Natural killer cell (primary cell): ENCODE data around the gene UTS2R. TPM values are rescaled to one million over a fixed set of nuclear protein-coding genes. Genes with fewer than 3 reads are reported as not detected.

Experiments used
- ATAC-seq, 3 donors: fragments of 150-1000 bp in 2 of 3; fragments of 200-7000 bp in 1 of 3; cut with Tn5 transposase; 1 replicate in 1 of 3; 2 replicates in 2 of 3; pipeline ENCODE4 v1.10.0; 2021; ENCODE audit warnings: mild to moderate bottlenecking in 2 of 3, moderate library complexity in 2 of 3
- DNase-seq, 2 donors: peaks; one replicate each; pipeline versions ENCODE4 v3.0.0 to v3.0.0-alpha.2; 2013 to 2021; ENCODE audit warnings: mixed read lengths in 1 of 2
- H3K27ac ChIP-seq: one replicate; pipeline ENCODE4 v1.5.1; 2013; ENCODE audit warnings: mild to moderate bottlenecking, low read length
- H3K27me3 ChIP-seq: one replicate; pipeline ENCODE4 v1.6.1; 2013; ENCODE audit warnings: low read length; ENCODE audit not compliant: control insufficient read depth, insufficient read depth
- H3K36me3 ChIP-seq: one replicate; pipeline ENCODE4 v1.6.1; 2013; ENCODE audit warnings: low read length; ENCODE audit not compliant: control insufficient read depth, insufficient read depth
- H3K4me1 ChIP-seq: one replicate; pipeline ENCODE4 v1.6.1; 2013; ENCODE audit warnings: low read length; ENCODE audit not compliant: control insufficient read depth, insufficient read depth
- H3K4me3 ChIP-seq: one replicate; pipeline ENCODE4 v1.5.1; 2013; ENCODE audit warnings: low read length
- H3K9me3 ChIP-seq: one replicate; pipeline ENCODE4 v1.6.1; 2013; ENCODE audit warnings: low read length; ENCODE audit not compliant: control insufficient read depth, insufficient read depth
- H3K27ac Mint-ChIP-seq, 2 donors: one replicate each; pipeline ENCODE4 v1.8.0; 2022; ENCODE audit warnings: mild to moderate bottlenecking in 2 of 2, mixed read lengths in 2 of 2, moderate library complexity in 1 of 2
- H3K27me3 Mint-ChIP-seq, 2 donors: one replicate each; pipeline ENCODE4 v1.8.0; 2022; ENCODE audit warnings: low read depth in 2 of 2, mixed read lengths in 2 of 2
- H3K36me3 Mint-ChIP-seq: one replicate; pipeline ENCODE4 v1.8.0; 2022; ENCODE audit warnings: mixed read lengths
- H3K4me1 Mint-ChIP-seq, 2 donors: one replicate each; pipeline ENCODE4 v1.8.0; 2022; ENCODE audit warnings: mixed read lengths in 2 of 2
- H3K4me3 Mint-ChIP-seq: one replicate; pipeline ENCODE4 v1.8.0; 2022; ENCODE audit warnings: mild to moderate bottlenecking, moderate library complexity, mixed read lengths
- H3K9me3 Mint-ChIP-seq, 2 donors: one replicate each; pipeline ENCODE4 v1.8.0; 2022; ENCODE audit warnings: mixed read lengths in 2 of 2
- CTCF ChIP-seq: fragments of 200-600 bp; IDR thresholded peaks from one replicate; pipeline ENCODE4 v1.8.0; 2022; ENCODE audit warnings: antibody characterized with exemption
- WGBS: methylation state at CpG from one replicate; pipeline ENCODE4 v1.1.7; 2013; ENCODE audit warnings: missing lambda C conversion rate; ENCODE audit not compliant: insufficient coverage; 5-methylcytosine and 5-hydroxymethylcytosine counted together
- intact Hi-C: fragments of 100-400 bp; cut with micrococcal nuclease; formaldehyde crosslinking; loops from one replicate; pipeline ENCODE4 v1.14.2; 2022
- total RNA-seq, 4 donors: library from RNA; stranded (reverse); fragments of 120-200 nt in 1 of 4; gene quantifications; one replicate each; pipeline versions ENCODE4 v1.2.3 to v1.2.4, GENCODE V29; 2013 to 2022

UTS2R gene
- total RNA-seq, 3 donors from 2014 or later (not counting 1 experiment from before 2014, with no cell fraction given) = 0.28 TPM; not detected in 2

- H3K9me3 Mint-ChIP-seq = no peaks in the 10 kb centered on the region
- H3K4me3 Mint-ChIP-seq = no peak overlapping the region
- no peaks in the 10 kb centered on the region for H3K27me3 Mint-ChIP-seq
- Histone ChIP-seq H3K27ac (no peak overlapping the region), H3K4me3 (no peak overlapping the region), H3K4me1 (peaks cover 3% of the 10 kb centered on the region), H3K9me3 (no peaks in the 10 kb centered on the region), H3K27me3 (no peaks in the 10 kb centered on the region), H3K36me3 (no peaks in the 10 kb centered on the region)
- H3K27ac Mint-ChIP-seq = no peak overlapping the region
- no peaks in the 10 kb centered on the region for H3K36me3 Mint-ChIP-seq
- WGBS = 90% methylated on average over 15 of the region's 15 CpGs
- no peak for DNase-seq
- no peak for ATAC-seq
- TF ChIP-seq CTCF = no peak
- intact Hi-C loops = no loop called here
- H3K4me1 Mint-ChIP-seq = peaks cover under 1 to 1% of the 10 kb centered on the region in 2 donors
These were observed 44.3 kb upstream of the UTS2R start for GRCh38 chr17:82327289-82327688.

GRCh38 chr17:82327757-82328140 is 43.8 kb upstream of the UTS2R start:
- Histone ChIP-seq H3K27ac (no peak overlapping the region), H3K9me3 (no peaks in the 10 kb centered on the region), H3K36me3 (no peaks in the 10 kb centered on the region), H3K4me3 (no peak overlapping the region), H3K4me1 (peaks cover 8% of the 10 kb centered on the region), H3K27me3 (no peaks in the 10 kb centered on the region)
- Mint-ChIP-seq H3K27me3 (peaks cover 0 to under 1% of the 10 kb centered on the region in 2 donors), H3K36me3 (no peaks in the 10 kb centered on the region), H3K9me3 (no peaks in the 10 kb centered on the region), H3K4me1 (peaks cover 6% of the 10 kb centered on the region in 2 donors), H3K4me3 (no peak overlapping the region), H3K27ac (no peak overlapping the region)
- intact Hi-C loops = no loop called here
- no peak for ATAC-seq
- WGBS = 94% methylated on average over 16 of the region's 16 CpGs
- no peak for DNase-seq
- TF ChIP-seq CTCF = no peak

GRCh38 chr17:82328141-82328993 is 43.2 kb upstream of the UTS2R start:
- ATAC-seq (no peak), DNase-seq (no peak)
- Histone ChIP-seq H3K27ac (no peak overlapping the region), H3K4me3 (no peak overlapping the region), H3K4me1 (peaks cover 14% of the 10 kb centered on the region), H3K36me3 (no peaks in the 10 kb centered on the region), H3K27me3 (no peaks in the 10 kb centered on the region), H3K9me3 (no peaks in the 10 kb centered on the region)
- Mint-ChIP-seq H3K9me3 (no peaks in the 10 kb centered on the region), H3K27me3 (peaks cover 0 to 4% of the 10 kb centered on the region in 2 donors), H3K4me3 (no peak overlapping the region), H3K4me1 (peaks cover 9 to 10% of the 10 kb centered on the region in 2 donors), H3K27ac (no peak overlapping the region), H3K36me3 (no peaks in the 10 kb centered on the region)
- intact Hi-C loops = no loop called here
- TF ChIP-seq CTCF = no peak
- 89% methylated on average over 27 of the region's 28 CpGs for WGBS
